Skeletal muscle cell (primary cell): ENCODE data around the gene CDH13.

Source experiments
- DNase-seq: peaks from one replicate; pipeline ENCODE4 v3.0.0-alpha.2; 2010; ENCODE audit warnings: low read depth
- H3K4me3 ChIP-seq: 2 replicates; pipeline ENCODE4 v1.5.1; 2011; ENCODE audit warnings: low read depth, mild to moderate bottlenecking, control low read depth, low read length, moderate library complexity

The CDH13 gene

DNA sequence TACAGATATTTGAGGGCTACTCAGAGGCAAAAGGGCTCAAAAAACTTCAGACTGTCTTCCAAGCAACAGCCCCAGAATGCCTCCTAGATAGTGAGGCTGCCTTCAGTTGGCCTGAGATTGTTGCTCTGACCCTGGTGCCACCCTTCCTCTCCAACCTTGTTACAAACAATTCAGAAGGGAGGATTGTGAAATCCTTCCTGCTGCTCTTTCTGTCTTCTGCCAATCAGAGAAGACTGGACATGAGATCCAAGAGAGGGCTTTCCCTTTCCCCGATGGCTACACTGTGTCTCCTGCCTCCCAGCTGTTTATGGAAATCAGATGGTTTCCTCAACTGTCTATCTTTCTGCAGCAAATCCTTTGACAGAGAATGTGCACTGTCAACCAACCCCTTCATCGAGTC lies 419.9 kb downstream of the CDH13 start:
- no peak for DNase-seq
- H3K4me3 ChIP-seq: no peak overlapping the region

DNA sequence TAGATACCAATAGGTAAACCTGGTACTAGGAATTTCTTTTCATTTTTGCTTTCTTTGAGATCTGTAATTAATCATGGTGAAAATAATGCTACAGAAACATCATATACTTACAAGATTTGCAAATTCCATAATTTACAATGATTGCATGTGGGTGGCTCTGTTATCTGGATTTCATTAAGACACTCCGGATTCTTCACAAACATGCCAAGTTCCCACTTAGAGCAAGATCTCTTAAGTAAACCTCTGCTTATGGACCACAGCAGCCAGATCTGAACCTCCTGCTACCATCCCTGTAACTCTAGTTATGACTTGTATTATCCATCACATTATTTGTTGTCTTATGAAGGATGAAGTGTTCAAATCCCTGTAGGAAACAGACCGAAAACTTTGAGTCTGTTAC lies 424.7 kb downstream of the CDH13 start:
- no peak for DNase-seq
- H3K4me3 ChIP-seq: no peak overlapping the region

DNA sequence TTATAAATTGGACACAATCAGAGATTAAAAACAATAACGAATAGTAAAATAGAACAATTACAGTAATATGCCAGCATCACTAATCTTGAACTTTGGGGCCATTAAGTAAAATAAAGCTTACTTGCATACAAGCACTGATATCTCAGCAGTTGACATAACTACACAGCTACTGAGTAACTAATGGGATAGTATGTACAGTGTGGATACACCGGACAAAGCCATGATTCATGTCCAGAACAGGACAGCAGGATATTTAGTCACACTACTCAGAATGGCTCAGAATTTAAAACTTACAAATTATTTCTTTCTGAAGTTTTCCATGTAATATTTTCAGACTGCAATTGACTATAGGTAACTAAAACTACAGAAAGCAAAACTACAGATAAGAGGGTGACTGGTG lies 427.5 kb downstream of the CDH13 start:
- H3K4me3 ChIP-seq: no peak overlapping the region
- DNase-seq: no peak

- DNase-seq: no peak
- no peak overlapping the region for H3K4me3 ChIP-seq
Measured at GRCh38 chr16:83058376-83058775, 431.6 kb downstream of the CDH13 start.

DNA sequence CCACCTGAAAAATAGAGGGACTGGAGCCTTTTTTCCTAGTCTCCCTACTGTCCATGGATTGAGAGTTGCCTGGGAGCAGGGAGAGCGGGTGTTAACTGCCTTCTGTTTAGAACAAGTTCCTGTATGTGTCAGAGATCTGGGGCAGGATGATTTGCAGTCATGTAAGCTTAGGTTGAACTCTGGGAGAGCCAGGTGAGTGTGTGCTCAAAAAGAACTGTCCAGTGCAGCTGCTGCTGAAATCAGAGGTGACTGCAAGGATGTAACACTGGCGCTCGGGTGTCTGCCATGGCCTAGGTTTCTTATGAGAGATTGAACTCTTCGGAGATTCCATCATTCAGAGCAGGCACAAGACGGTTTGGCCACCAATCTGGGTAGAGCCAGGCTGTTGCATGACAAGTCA lies 432.5 kb downstream of the CDH13 start:
- H3K4me3 ChIP-seq: no peak overlapping the region
- DNase-seq: no peak

DNA sequence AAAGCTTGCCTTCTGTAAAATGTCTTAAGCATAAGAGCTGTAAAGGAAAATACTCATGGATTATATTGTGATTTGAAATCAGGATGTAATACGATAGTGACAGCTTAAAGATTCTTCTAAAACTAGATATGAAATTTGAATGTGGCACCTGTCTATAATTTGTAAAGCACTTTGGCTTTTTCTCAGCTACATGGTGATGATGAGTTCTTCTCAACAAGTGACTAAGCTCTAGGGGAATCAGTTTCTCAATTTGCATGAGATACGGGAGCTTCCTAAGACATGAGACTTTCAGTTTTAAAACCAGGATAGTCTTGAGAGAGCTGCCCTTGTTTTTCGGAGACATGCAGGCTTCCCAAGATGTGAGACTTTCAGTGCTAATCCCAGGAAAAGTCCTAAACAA lies 439.2 kb downstream of the CDH13 start:
- DNase-seq: no peak
- H3K4me3 ChIP-seq: no peak overlapping the region

DNA sequence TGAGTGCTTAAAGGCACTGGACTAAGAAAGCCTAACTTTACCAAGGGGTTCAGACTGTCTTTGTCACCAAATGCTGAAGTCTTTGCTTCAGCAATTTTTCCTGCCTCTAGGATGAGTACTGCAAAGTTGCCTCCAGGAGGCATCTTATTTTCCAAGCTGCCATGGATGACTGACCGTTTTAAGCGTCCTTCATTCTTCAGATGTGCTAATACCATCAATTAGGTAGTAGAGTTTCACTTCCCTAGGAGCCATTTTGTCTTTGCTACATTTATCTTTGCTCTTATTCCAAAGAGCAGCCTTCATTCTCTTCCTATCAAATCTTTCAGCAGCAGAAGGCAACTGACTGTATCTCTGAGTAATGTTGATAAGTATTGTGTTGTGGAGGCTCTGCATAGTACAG lies 440.1 kb downstream of the CDH13 start:
- no peak overlapping the region for H3K4me3 ChIP-seq
- DNase-seq: no peak

DNA sequence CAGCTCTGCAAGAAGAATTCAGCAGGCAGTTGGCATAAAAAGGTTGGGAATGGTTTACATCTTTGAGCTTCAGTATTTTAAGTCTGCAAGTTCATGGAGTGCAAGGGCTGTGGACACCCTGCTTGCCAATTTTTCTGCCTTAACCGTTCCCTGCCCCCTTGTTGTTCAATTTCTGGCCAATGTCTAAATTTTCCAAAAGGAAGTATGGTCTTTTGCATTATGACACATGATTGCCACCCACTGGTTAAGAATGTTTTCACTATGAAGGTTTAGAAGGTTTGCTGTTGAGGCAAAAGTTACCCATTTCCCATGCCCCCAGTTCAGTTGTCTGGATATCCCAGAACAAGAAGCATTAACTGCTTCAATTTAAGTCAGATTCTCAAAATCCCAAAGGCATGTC lies 441.9 kb downstream of the CDH13 start:
- DNase-seq: no peak
- H3K4me3 ChIP-seq: no peak overlapping the region

DNA sequence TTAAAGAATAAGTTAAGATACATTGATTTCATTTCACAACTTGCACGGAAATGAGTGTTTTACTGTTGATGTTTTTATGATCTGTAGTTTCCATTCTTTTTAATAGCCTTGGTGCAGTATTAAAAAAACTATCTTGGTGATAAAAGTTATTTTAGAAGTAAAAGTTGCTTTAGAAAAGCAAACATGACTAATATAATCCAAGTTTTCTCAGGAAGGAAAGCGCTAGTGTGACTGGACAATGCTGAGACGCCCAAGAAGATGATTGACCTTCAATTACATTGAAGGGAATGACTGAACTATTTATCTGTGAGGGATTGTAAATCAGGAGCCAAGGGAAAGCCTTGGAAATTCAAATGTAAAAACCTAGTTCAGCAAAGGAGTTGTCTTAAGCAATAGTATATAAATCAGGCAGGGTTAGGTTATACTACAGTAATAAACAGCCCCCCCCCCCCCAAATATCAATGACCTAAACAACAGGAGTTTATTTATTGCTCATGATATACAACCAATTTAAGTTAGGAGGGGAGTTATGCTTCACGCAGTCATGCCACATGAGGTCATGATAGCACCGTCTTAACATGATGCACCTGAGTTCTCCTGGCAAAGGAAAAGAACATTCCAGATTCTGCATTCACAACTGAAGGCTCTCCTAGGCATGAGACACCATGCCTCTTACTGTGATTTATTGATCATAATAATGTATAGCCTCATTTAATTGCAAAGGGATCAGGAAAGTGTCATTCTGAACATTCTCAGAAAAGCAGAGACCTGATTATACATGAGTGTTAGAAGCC lies 443.8 kb downstream of the CDH13 start:
- no peak for DNase-seq
- H3K4me3 ChIP-seq: no peak overlapping the region

- no peak for DNase-seq
- H3K4me3 ChIP-seq: no peak overlapping the region
Measured at GRCh38 chr16:83075956-83076355, 449.2 kb downstream of the CDH13 start.

- H3K4me3 ChIP-seq: no peak overlapping the region
- no peak for DNase-seq
Measured at GRCh38 chr16:83083361-83083760, 456.6 kb downstream of the CDH13 start.

- H3K4me3 ChIP-seq: no peak overlapping the region
- DNase-seq: no peak
Measured at GRCh38 chr16:83085660-83086059, 458.9 kb downstream of the CDH13 start.

- DNase-seq: no peak
- no peak overlapping the region for H3K4me3 ChIP-seq
Measured at GRCh38 chr16:83095941-83096692, 469.3 kb downstream of the CDH13 start.

DNA sequence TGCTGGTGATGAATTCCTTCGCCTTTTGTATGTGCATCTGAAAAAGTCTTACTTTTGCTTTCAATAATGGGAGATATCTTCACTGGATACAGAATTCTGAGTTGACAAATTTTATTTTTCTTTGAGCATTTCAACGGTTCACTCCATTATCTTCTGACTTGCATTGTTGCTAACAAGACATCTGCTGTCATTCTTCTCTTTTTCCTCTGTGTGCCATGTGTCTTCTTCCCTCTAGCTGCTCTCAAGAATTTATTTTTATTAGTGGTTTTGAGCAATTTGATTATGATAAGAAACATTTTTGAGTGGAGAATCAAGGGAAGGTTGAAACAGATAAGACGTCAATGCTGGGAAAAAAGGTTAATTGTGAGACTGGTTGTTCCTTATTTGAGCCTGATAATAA lies 471.8 kb downstream of the CDH13 start:
- no peak for DNase-seq
- no peak overlapping the region for H3K4me3 ChIP-seq

GRCh38 chr16:83100679-83101078 lies 473.9 kb downstream of the CDH13 start:
- H3K4me3 ChIP-seq: no peak overlapping the region
- no peak for DNase-seq

DNA sequence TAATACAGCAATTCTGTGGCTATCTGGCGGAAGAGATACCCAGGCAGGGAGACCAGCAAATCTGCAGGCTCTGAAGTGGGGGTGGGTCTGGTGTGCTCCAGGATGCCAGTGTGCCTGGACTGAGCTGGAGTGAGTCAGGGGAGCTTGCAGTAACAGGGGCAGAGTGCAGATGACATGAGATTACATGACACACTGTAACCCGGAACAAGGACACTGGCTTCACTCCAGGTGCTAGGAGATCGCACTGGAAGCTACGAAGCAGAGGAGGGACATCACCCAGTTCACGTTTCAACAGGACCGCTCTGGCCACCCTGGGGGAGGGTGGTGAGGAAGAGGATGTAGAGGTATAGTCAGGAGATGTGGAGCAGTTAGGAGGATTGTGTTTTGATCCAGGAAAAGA lies 475.6 kb downstream of the CDH13 start:
- no peak for DNase-seq

GRCh38 chr16:83105279-83106077 lies 478.7 kb downstream of the CDH13 start:
- DNase-seq: no peak
- no peak overlapping the region for H3K4me3 ChIP-seq

More for the DNA sequence above, 475.6 kb downstream of the CDH13 start:
- no peak overlapping the region for H3K4me3 ChIP-seq

DNA sequence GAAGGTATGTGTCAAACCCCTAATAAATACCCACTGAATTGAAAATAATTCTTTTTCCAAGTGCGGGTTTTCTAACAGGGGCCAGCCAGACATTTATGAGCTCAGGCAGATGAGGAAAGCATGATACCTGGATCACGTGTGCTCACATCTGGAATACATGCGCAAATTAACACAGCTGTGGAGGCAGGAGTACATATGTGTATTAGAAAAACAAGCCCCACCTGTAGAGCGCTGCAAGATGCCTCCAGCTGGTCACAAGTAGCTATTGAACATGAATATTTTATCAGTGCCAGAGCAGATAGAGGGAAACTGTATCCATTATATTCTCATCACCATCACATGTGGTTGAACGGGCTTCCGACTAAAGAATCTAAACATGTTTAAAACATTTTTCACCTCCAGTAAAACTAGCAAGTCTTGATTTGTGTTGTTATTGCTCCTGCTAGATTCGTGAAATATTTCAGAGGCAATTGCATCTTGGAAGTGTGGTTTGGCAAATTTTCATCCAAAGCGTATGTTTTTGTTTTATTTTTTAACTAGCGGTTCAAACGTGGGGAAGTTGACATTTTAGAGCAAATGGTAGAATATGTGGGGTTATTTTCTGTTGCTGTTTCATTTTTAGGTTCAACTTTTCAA lies 482.8 kb downstream of the CDH13 start:
- no peak overlapping the region for H3K4me3 ChIP-seq
- no peak for DNase-seq

- DNase-seq: no peak
- no peak overlapping the region for H3K4me3 ChIP-seq
Measured at GRCh38 chr16:83110269-83110668, 483.5 kb downstream of the CDH13 start.

DNA sequence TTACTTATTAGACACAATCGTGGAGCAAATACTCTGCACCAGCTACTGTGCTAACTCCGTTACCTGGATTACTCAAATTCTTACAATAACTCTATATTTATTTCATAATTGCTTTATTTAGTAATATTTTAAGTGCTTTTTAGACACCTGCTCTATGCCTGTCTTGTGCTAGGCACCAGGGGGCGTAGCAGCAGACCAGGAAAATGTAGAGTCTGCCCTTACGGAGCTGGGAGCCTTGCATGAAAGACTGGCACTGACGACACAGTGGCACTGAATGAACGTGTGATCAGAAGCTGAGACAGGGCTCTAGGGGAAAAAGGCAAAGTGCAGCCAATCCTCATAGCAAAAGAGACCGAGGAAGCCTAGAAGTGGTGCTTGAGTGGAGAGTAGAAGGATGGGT lies 486.5 kb downstream of the CDH13 start:
- DNase-seq: no peak
- no peak overlapping the region for H3K4me3 ChIP-seq
